HG02642 (cell line): ENCODE data around the gene TNFAIP2.

Experiments
- ATAC-seq: cut with Tn5 transposase; IDR thresholded peaks from one replicate; pipeline ENCODE4 v1.9.1; 2021; ENCODE audit warnings: mild to moderate bottlenecking; ENCODE audit not compliant: unreplicated experiment, poor library complexity

The TNFAIP2 gene

DNA sequence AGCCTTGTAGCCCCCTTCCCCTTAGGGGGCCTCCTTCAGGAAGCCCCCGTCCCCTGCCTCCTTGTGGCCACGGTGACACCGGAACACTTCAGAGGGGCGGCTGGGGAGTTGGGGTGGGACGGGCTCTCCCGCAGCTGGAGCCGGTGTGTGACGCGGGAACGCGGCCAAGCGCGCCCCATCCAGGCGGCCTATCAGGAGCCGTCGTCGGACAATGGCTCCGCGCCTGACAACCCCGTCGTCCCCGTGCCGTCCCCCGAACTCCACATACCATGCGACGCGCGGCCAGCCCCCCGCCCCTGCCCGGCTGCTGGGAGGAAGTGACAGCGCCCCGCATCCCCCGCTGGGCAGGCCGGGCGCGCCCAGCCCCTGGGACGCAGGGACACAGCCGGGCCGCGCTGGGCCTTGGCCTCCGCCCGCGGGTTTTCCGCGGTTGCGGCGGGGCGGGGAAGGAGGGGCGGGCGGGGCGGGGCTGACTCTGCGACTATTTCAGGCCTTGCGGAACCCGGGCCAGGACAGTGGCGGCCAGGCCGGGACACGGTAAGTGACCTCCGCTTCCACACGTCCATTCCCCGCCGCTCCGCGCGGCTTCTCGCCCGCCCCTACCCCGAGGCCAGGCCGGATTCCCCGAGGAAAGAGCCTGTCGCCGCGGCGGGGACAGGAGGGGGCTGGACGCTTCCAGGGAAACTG lies at the start of gene TNFAIP2:
TSS of gene TNFAIP2 (plus strand) at position 515 of the 687 bp plus-strand sequence. CDS start 2,997 bp downstream, outside the sequence.
- ATAC-seq, result no peak

GRCh38 chr14:103073876-103074728 lies 49.2 kb upstream of the TNFAIP2 start:
- ATAC-seq, result no peak

- no peak for ATAC-seq
Measured at GRCh38 chr14:103074729-103075367, 48.4 kb upstream of the TNFAIP2 start.

DNA sequence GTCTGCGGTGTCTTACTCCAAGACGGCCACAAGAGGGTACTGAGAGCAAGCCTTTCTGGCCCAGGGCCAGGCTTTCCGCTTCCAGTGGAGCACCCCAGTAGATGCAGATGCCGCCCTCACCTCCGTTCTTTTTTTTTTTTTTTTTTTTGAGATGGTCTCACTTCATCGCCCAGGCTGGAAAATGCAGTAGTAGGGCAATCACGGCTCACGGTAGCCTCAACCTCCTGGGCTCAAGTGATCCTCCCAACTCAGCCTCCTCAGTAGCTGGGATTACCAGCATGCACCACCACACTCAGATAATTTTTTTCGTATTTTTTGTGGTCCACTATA lies 44.9 kb upstream of the TNFAIP2 start:
- ATAC-seq, result peak; percentile 66

- ATAC-seq, result no peak
Measured at GRCh38 chr14:103078860-103079587, 44.2 kb upstream of the TNFAIP2 start.

DNA sequence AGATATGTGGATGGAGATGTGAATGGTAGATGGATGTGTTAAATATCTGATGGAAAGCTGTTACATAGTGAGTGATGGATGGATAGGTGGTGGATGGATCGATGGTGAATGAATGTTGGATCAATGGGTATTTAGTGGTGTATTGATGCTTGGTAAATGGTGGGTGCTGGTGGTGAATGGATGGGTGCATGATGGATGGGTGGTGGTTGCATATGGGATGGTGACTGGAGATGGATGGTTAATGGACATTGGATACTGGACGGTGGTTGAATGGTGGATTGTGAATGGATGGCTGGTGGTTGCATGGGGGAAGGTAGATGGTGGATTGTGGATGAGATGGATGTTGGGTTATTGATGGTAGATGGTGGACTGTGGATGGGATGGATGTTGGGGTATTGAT lies 41.3 kb upstream of the TNFAIP2 start:
- ATAC-seq, result no peak

DNA sequence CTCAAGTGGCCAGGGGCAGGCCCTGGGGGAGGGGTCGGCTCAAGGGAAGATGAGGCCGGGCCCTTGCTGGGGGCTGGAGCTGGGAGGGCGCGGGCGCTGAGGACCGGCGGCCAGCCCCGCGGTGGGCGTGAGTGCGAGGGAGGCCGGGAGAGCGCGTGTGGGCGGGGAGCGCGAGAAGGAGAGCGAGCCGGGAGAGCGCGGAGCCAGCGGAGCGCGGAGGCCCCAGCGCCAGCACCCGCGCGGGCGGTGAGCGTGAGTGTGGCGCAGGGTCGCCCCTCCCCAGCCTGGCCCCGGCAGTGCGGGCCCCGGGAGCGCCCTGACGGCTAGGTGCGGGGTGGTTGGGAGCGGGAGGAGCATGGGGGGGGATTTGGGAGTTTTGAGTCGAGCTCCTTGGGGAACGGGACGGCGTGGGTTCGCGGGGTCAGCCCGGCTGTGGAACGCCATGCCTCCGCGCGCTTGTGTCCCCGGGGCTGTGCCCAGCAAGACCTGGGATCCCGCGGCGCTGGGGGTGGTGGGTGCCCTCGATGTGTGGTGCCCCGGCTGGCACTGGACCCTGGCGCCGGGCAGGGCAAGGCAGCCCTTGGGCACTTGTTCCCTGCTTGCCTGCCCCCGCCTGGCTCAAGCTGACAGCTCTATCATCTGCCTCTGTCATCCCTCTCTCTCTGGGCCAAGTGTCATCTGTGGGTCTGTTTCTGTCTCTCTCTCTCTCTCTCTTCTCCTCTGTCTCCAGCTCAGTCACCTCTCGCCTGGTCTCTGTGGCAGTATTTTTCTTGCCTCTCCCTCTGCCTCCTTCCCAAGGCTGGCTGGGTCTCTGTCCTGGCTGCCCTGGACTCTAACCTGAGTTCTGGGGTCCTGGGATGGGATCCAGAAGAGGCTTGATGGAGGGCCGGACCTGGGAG lies 39.0 kb upstream of the TNFAIP2 start, which contains the start of gene LBHD2:
TSS of gene LBHD2 (plus strand) at position 190 of the 899 bp plus-strand sequence. CDS start 1,803 bp downstream, outside the sequence.
- no peak for ATAC-seq

GRCh38 chr14:103085106-103086091 lies 37.9 kb upstream of the TNFAIP2 start:
- ATAC-seq, result no peak

- ATAC-seq, result no peak
Measured at GRCh38 chr14:103086771-103087342, 36.4 kb upstream of the TNFAIP2 start.

- ATAC-seq, result no peak
Measured at GRCh38 chr14:103087343-103087835, 35.9 kb upstream of the TNFAIP2 start.

GRCh38 chr14:103088921-103089320 lies 34.3 kb upstream of the TNFAIP2 start:
- no peak for ATAC-seq

- no peak for ATAC-seq
Measured at GRCh38 chr14:103089386-103090335, 33.6 kb upstream of the TNFAIP2 start.

DNA sequence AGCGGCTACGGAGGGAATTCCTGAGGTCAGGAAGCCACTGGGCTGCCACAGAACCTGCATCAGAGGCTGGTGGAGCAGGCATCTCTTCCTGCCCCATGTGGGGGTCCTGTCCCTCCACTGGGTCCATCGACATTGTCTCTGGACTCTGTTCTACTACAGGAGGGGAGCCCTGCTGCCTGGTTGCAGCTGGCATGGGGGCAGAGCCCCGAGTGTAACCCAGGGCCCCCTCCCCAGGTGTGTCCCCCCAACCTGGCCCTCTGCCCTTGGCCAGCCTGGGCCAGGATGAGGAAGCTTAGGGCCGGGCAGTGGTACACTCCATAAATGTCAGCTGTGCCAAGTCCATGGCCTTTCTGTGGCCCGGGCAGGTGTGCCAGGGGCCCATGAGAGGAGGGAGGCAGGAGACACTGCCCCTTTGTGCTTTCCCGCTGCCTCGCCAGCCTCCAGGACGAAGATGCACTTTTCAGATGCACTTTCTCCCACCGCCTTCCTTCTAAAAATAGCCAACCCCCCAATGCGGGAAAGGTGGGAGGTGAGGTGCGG lies 32.7 kb upstream of the TNFAIP2 start:
- no peak for ATAC-seq

- ATAC-seq, result peak; percentile 64
Measured at GRCh38 chr14:103091041-103091882, 32.0 kb upstream of the TNFAIP2 start.

DNA sequence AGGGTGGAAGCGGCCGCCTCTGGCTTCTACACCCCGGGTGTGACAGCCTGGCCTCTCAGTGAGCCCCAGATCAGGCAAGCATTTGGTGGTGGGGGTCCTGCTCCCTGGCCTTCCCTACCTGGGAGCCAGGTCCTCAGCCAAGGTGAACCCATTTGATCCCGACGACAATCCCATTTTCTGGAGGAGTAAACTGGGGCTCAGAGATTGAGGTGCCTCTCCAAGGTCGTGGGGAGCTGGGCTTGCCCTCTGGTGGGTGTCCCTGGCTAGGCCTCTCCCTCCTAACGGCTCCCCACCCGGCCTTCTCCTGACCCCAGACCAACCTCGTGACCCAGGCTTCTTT lies 31.4 kb upstream of the TNFAIP2 start:
- ATAC-seq, result no peak
